IMR-90 (cell line): ENCODE data around the gene CD2. TPM values are rescaled to one million over a fixed set of nuclear protein-coding genes. Genes with fewer than 3 reads are reported as not detected.

Experiments used
- ATAC-seq: fragments of 200-7000 bp; cut with Tn5 transposase; 2 replicates; pipeline ENCODE4 v1.9.1; 2020; ENCODE audit warnings: low read depth, mild to moderate bottlenecking, moderate library complexity
- BruUV-seq: library from RNA; stranded (reverse); fragments of 400-500 nt; replicated peaks from 2 replicates; lab custom pipeline; 2021; lab: Mats Ljungman, UMichigan
- CTCF ChIA-PET: fragments of 300-600 bp; formaldehyde crosslinking; extraction: SDS; loops from one replicate; lab custom pipeline; 2021; ENCODE audit warnings: antibody characterized with exemption; lab: Yijun Ruan, JAX
- POLR2A ChIA-PET: fragments of 300-600 bp; sonication (Branson Sonifier 250); formaldehyde crosslinking; loops from one replicate; lab custom pipeline; 2022; ENCODE audit warnings: antibody characterized with exemption; ENCODE audit not compliant: unreplicated experiment; lab: Charles Lee
- DNase-seq: peaks from one replicate; pipeline ENCODE4 v3.0.0; 2013
- H2AFZ ChIP-seq: replicated peaks from 2 replicates; pipeline ENCODE3; 2013; ENCODE audit warnings: low read length, mild to moderate bottlenecking; ENCODE audit not compliant: poor library complexity
- H2AK5ac ChIP-seq: 2 replicates; pipeline ENCODE4 v1.6.1; 2013; ENCODE audit warnings: low read depth, low read length, inconsistent platforms
- H2AK9ac ChIP-seq: replicated peaks from 2 replicates; pipeline ENCODE3; 2013; ENCODE audit warnings: mild to moderate bottlenecking, low read depth, low read length, moderate library complexity; ENCODE audit not compliant: poor library complexity
- H2BK120ac ChIP-seq: 2 replicates; pipeline ENCODE4 v1.6.1; 2013; ENCODE audit warnings: low read depth, low read length, inconsistent platforms
- H2BK15ac ChIP-seq: 3 replicates; pipeline ENCODE4 v1.6.1; 2013; ENCODE audit warnings: low read depth, low read length, inconsistent platforms
- H2BK20ac ChIP-seq: 2 replicates; pipeline ENCODE4 v1.6.1; 2013; ENCODE audit warnings: low read depth, mild to moderate bottlenecking, inconsistent platforms, low read length, moderate library complexity
- H2BK5ac ChIP-seq: 2 replicates; pipeline ENCODE4 v1.6.1; 2013; ENCODE audit warnings: mild to moderate bottlenecking, low read depth, low read length, inconsistent platforms; ENCODE audit not compliant: poor library complexity, severe bottlenecking
- H3K14ac ChIP-seq: replicated peaks from 2 replicates; pipeline ENCODE4 v1.6.1; 2013; ENCODE audit warnings: low read depth, low read length, inconsistent platforms
- H3K18ac ChIP-seq: 2 replicates; pipeline ENCODE4 v1.6.1; 2013; ENCODE audit warnings: low read depth, low read length, control low read depth
- H3K23ac ChIP-seq: 2 replicates; pipeline ENCODE4 v1.6.1; 2013; ENCODE audit warnings: low read depth, low read length, inconsistent platforms
- H3K27ac ChIP-seq: 2 replicates; pipeline ENCODE4 v1.5.1; 2013; ENCODE audit warnings: mild to moderate bottlenecking, control low read depth, low read length; ENCODE audit not compliant: insufficient read depth
- H3K27me3 ChIP-seq: 2 replicates; pipeline ENCODE4 v1.6.1; 2013; ENCODE audit warnings: low read length; ENCODE audit not compliant: control insufficient read depth, insufficient read depth
- H3K36me3 ChIP-seq: 2 replicates; pipeline ENCODE4 v1.6.1; 2013; ENCODE audit warnings: low read length, mixed read lengths; ENCODE audit not compliant: control insufficient read depth, insufficient read depth
- H3K4ac ChIP-seq: 2 replicates; pipeline ENCODE4 v1.6.1; 2013; ENCODE audit warnings: low read depth, low read length, inconsistent platforms
- H3K4me1 ChIP-seq: 2 replicates; pipeline ENCODE4 v1.6.1; 2013; ENCODE audit warnings: low read length, mixed read lengths; ENCODE audit not compliant: control insufficient read depth, insufficient read depth
- H3K4me2 ChIP-seq: 2 replicates; pipeline ENCODE4 v1.6.1; 2013; ENCODE audit warnings: low read depth, mild to moderate bottlenecking, control low read depth, low read length, moderate library complexity
- H3K4me3 ChIP-seq: 2 replicates; pipeline ENCODE4 v1.5.1; 2013; ENCODE audit warnings: low read depth, mild to moderate bottlenecking, control low read depth, low read length, moderate library complexity; ENCODE audit not compliant: insufficient read depth
- H3K56ac ChIP-seq: 2 replicates; pipeline ENCODE4 v1.6.1; 2013; ENCODE audit warnings: low read length, inconsistent platforms; ENCODE audit not compliant: insufficient read depth; ENCODE audit errors: extremely low read depth
- H3K79me1 ChIP-seq, 2 experiments: 2 replicates each; pipeline ENCODE4 v1.6.1; 2013; ENCODE audit warnings: low read length in 2 of 2, inconsistent platforms in 1 of 2, low read depth in 1 of 2
- H3K9ac ChIP-seq: 2 replicates; pipeline ENCODE4 v1.6.1; 2013; ENCODE audit warnings: low read depth, low read length, control low read depth
- H3K9me1 ChIP-seq: 2 replicates; pipeline ENCODE4 v1.6.1; 2013; ENCODE audit warnings: low read length, inconsistent platforms; ENCODE audit not compliant: insufficient read depth
- H3K9me3 ChIP-seq: 2 replicates; pipeline ENCODE4 v1.6.1; 2013; ENCODE audit warnings: low read length; ENCODE audit not compliant: control insufficient read depth, insufficient read depth
- H4K20me1 ChIP-seq: 2 replicates; pipeline ENCODE4 v1.6.1; 2013; ENCODE audit warnings: low read length, inconsistent platforms; ENCODE audit not compliant: insufficient read depth
- H4K5ac ChIP-seq: 2 replicates; pipeline ENCODE4 v1.6.1; 2013; ENCODE audit warnings: mild to moderate bottlenecking, low read depth, low read length, control low read depth
- H4K8ac ChIP-seq, 2 experiments: 2 replicates each; pipeline ENCODE4 v1.6.1; 2013; ENCODE audit warnings: low read depth in 2 of 2, low read length in 2 of 2, control low read depth in 1 of 2, inconsistent platforms in 1 of 2
- H4K91ac ChIP-seq: 2 replicates; pipeline ENCODE4 v1.6.1; 2013; ENCODE audit warnings: low read depth, low read length, inconsistent platforms; ENCODE audit not compliant: insufficient read depth
- CEBPB ChIP-seq: IDR thresholded peaks from 2 replicates; pipeline ENCODE4 v1.6.1; 2012; ENCODE audit warnings: low read depth, low read length, improper control_type of control experiment
- CHD1 ChIP-seq: IDR thresholded peaks from 2 replicates; pipeline ENCODE4 v1.6.1; 2012; ENCODE audit warnings: low read depth, low read length, improper control_type of control experiment
- FOS ChIP-seq: fragments of 150-350 bp; IDR thresholded peaks from 2 replicates; pipeline ENCODE4 v1.6.1; 2016; ENCODE audit warnings: low read depth, low read length
- NFE2L2 ChIP-seq: fragments of 150-350 bp; IDR thresholded peaks from 2 replicates; pipeline ENCODE4 v1.6.1; 2016; ENCODE audit warnings: low read depth, mild to moderate bottlenecking, low read length
- RFX5 ChIP-seq: IDR thresholded peaks from 2 replicates; pipeline ENCODE4 v1.8.0; 2012; ENCODE audit warnings: low read depth, mild to moderate bottlenecking, low read length, moderate library complexity
- WGBS, 2 experiments: methylation state at CpG; one replicate each; pipeline versions ENCODE4 v1.1.5 to v1.1.7; 2013; ENCODE audit warnings: missing lambda C conversion rate in 2 of 2; ENCODE audit not compliant: insufficient read length in 1 of 2; ENCODE audit errors: extremely low coverage in 2 of 2; 5-methylcytosine and 5-hydroxymethylcytosine counted together
- dilution Hi-C: fragments of 300-500 bp; cut with HindIII; formaldehyde crosslinking; loops from one replicate; pipeline ENCODE4 v1.14.3; 2018; ENCODE audit warnings: low sequenced_read_pairs; ENCODE audit not compliant: unreplicated experiment
- in situ Hi-C: fragments of 300-500 bp; cut with MboI; formaldehyde crosslinking; loops from 3 replicates; pipeline ENCODE4 v1.14.3; 2019; ENCODE audit warnings: low sequenced_read_pairs, inconsistent platforms, mixed read lengths
- intact Hi-C: fragments of 100-400 bp; cut with micrococcal nuclease; formaldehyde crosslinking; loops from 2 replicates; pipeline ENCODE4 v1.10.0; 2022
- polyA plus RNA-seq, 3 experiments: library from polyadenylated mRNA; depleted of rRNA; stranded (reverse); fragments of >200 nt; gene quantifications; 2 replicates each; pipeline ENCODE4 v1.2.3, GENCODE V29; 2012; ENCODE audit warnings: low replicate concordance in 1 of 3
- total RNA-seq: library from RNA; depleted of rRNA; stranded (reverse); fragments of >200 nt; gene quantifications from 2 replicates; pipeline ENCODE4 v1.2.3, GENCODE V29; 2012
- TF ChIP-seq, protein P1 (sequence below): conservative IDR thresholded peaks from 2 replicates; pipeline ENCODE4 v1.5.1; 2012; ENCODE audit warnings: mild to moderate bottlenecking, low read depth, low read length, improper control_type of control experiment

The CD2 gene
- total and polyA plus RNA-seq, 2 of the 4 experiments (the other 2 are of a cell fraction), result not detected

- Histone ChIP-seq H3K56ac (no peak overlapping the region), H3K4ac (no peak overlapping the region), H3K9me1 (no peaks in the 10 kb centered on the region), H4K91ac (no peak overlapping the region), H3K36me3 (no peaks in the 10 kb centered on the region), H4K8ac (no peak overlapping the region), H4K5ac (no peak overlapping the region), H2AFZ (no peak overlapping the region), H3K18ac (no peak overlapping the region), H3K9ac (no peak overlapping the region), H2AK5ac (no peak overlapping the region), H3K9me3 (no peaks in the 10 kb centered on the region), H3K23ac (no peak overlapping the region), H3K27me3 (no peaks in the 10 kb centered on the region), H2BK120ac (no peak overlapping the region), H4K20me1 (no peaks in the 10 kb centered on the region), H2BK20ac (no peak overlapping the region), H3K4me3 (no peak overlapping the region), H2AK9ac (no peak overlapping the region), H3K4me2 (no peak overlapping the region), H2BK15ac (no peak overlapping the region), H2BK5ac (no peak overlapping the region), H3K14ac (no peak overlapping the region), H3K4me1 (no peaks in the 10 kb centered on the region), H3K79me1 (no peaks in the 10 kb centered on the region), H3K27ac (no peak overlapping the region)
- TF ChIP-seq NFE2L2 (no peak), FOS (no peak), CEBPB (no peak), CHD1 (no peak), RFX5 (no peak)
- TF ChIP-seq, protein P1, sequence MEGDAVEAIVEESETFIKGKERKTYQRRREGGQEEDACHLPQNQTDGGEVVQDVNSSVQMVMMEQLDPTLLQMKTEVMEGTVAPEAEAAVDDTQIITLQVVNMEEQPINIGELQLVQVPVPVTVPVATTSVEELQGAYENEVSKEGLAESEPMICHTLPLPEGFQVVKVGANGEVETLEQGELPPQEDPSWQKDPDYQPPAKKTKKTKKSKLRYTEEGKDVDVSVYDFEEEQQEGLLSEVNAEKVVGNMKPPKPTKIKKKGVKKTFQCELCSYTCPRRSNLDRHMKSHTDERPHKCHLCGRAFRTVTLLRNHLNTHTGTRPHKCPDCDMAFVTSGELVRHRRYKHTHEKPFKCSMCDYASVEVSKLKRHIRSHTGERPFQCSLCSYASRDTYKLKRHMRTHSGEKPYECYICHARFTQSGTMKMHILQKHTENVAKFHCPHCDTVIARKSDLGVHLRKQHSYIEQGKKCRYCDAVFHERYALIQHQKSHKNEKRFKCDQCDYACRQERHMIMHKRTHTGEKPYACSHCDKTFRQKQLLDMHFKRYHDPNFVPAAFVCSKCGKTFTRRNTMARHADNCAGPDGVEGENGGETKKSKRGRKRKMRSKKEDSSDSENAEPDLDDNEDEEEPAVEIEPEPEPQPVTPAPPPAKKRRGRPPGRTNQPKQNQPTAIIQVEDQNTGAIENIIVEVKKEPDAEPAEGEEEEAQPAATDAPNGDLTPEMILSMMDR, result no peak
- no TSS peak for BruUV-seq
- dilution Hi-C loops (no loop called here), intact Hi-C loops (no loop called here), in situ Hi-C loops (no loop called here)
- ATAC-seq (no peak), DNase-seq (no peak)
- CTCF ChIA-PET, result no interaction called here
- WGBS, 2 experiments, result no CpG with 5 or more reads among the region's 4 CpGs
- POLR2A ChIA-PET, result no interaction called here
These were observed 60.9 kb downstream of the CD2 start for GRCh38 chr1:116814926-116815723.
